ENCODE results near the gene MTFP1. TPM values are rescaled to one million over a fixed set of nuclear protein-coding genes. Genes with fewer than 3 reads are reported as not detected.
A peak's percentile ranks its signal among the peaks of the same experiment; 100 is the strongest.

MTFP1 gene
- total RNA-seq: 10 to 100 TPM in 1 of 2 donors, 1 to 10 TPM in 1; 9.9 to 18.5 TPM

GRCh38 chr22:30425616-30426387 is at the start of gene MTFP1:
MTFP1 (plus strand) TSS chr22:30425768; CDS start chr22:30425880, 112 bp downstream.
- Histone ChIP-seq H3K36me3 (replicated peaks in 1 of 2; ENCODE audit: insufficient read depth in 1 of 2, low read depth in 2 of 2) (no peaks in the 10 kb centered on the region), H3K27me3 (no peaks in the 10 kb centered on the region), H3K4me3 (peak within 1 kb of the TSS; percentile 32), H3K4me1 (peaks cover 43% of the 10 kb centered on the region), H3K9me3 (no peaks in the 10 kb centered on the region), H3K27ac (peak within 1 kb of the TSS; percentile 72 to 97 (median 96))
- TF ChIP-seq POLR2A (IDR thresholded peaks at IDR 0.05) (peak; percentile 33 to 56 (median 48)), CTCF (IDR thresholded peaks at IDR 0.05) (no peak)
- intact Hi-C loops (cut with DNase I): no loop called here
- DNase-seq (peak; percentile 55 to 73 (median 66)), ATAC-seq (no peak)
- 0 to 1% methylated on average over 21 to 56 of the region's 61 CpGs for WGBS, 2 donors

- Histone ChIP-seq H3K4me1 (no peaks in the 10 kb centered on the region), H3K4me3 (no peak overlapping the region), H3K36me3 (replicated peaks in 1 of 2; ENCODE audit: insufficient read depth in 1 of 2, low read depth in 2 of 2) (no peaks in the 10 kb centered on the region), H3K27me3 (no peaks in the 10 kb centered on the region), H3K9me3 (no peaks in the 10 kb centered on the region), H3K27ac (no peak overlapping the region)
- intact Hi-C loops (cut with DNase I): loop anchor here (10.0 kb wide), 1 partner anchor 265 kb away; no protein-coding TSS in a partner anchor
- ATAC-seq (no peak), DNase-seq (no peak)
- TF ChIP-seq CTCF (IDR thresholded peaks at IDR 0.05): no peak
- no peak for TF ChIP-seq POLR2A (IDR thresholded peaks at IDR 0.05)
- 60% methylated on average over 1 of the region's 20 CpGs; no CpG with 5 or more reads in 1 of the 2 donors for WGBS, 2 donors
Measured at GRCh38 chr22:30380011-30380410, 45.6 kb upstream of the MTFP1 start.

- WGBS, 2 donors: 90 to 98% methylated on average over 11 of the region's 12 CpGs
- no peak overlapping the region for H3K27ac ChIP-seq
- H3K9me3 ChIP-seq: no peaks in the 10 kb centered on the region
- intact Hi-C loops (cut with DNase I): loop anchor here (10.0 kb wide), 1 partner anchor 266 kb away; no protein-coding TSS in a partner anchor
- peaks cover 6% of the 10 kb centered on the region for H3K4me1 ChIP-seq
- H3K36me3 ChIP-seq (replicated peaks in 1 of 2; ENCODE audit: insufficient read depth in 1 of 2, low read depth in 2 of 2): no peaks in the 10 kb centered on the region
- H3K4me3 ChIP-seq: no peak overlapping the region
- ATAC-seq (no peak), DNase-seq (no peak)
- H3K27me3 ChIP-seq: no peaks in the 10 kb centered on the region
- TF ChIP-seq POLR2A (IDR thresholded peaks at IDR 0.05): no peak
- TF ChIP-seq CTCF (IDR thresholded peaks at IDR 0.05): no peak
Measured at GRCh38 chr22:30381264-30381663, 44.3 kb upstream of the MTFP1 start.

GRCh38 chr22:30382340-30382739 is 43.2 kb upstream of the MTFP1 start:
- no peak overlapping the region for H3K27ac ChIP-seq
- ATAC-seq (no peak), DNase-seq (no peak)
- no peaks in the 10 kb centered on the region for H3K27me3 ChIP-seq
- no peak for TF ChIP-seq CTCF (IDR thresholded peaks at IDR 0.05)
- no peak for TF ChIP-seq POLR2A (IDR thresholded peaks at IDR 0.05)
- no peak overlapping the region for H3K4me3 ChIP-seq
- H3K4me1 ChIP-seq: peaks cover 11% of the 10 kb centered on the region
- H3K36me3 ChIP-seq (replicated peaks in 1 of 2; ENCODE audit: insufficient read depth in 1 of 2, low read depth in 2 of 2): no peaks in the 10 kb centered on the region
- no peaks in the 10 kb centered on the region for H3K9me3 ChIP-seq
- WGBS, 2 donors: 89 to 95% methylated on average over 3 to 5 of the region's 5 CpGs
- intact Hi-C loops (cut with DNase I): loop anchor here (10.0 kb wide), 1 partner anchor 268 kb away; no protein-coding TSS in a partner anchor
